ENCODE measurements around the gene GRIN2A.

Gene GRIN2A

DNA sequence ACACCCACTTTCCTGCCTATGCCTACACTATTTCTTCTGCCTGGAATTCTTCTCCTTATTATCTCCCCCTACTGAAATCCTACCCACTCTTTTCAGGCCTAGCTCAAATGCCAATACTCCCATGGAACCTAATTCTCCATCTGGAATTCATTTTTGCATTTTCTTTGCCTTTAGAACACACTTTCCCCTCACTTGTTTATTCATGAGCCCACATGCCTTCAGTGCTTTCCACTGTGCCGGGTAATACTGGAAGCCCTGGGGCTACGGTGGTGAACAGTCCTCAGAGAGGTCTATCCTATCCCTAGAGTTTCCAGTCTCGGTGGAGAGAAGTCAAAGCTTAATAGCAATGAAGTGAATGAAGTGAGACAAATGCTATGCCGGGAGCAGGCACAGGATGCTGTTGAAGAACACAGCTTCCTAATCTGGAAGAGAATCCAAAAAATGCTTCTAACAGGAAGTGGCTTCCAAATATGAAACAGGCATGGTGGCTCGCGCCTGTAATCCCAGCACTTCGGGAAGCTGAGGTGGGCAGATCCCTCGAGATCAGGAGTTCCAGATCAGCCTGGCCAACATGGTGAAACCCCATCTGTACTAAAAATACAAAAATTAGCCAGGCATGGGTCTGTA, 322.4 kb downstream of the GRIN2A start:
- TF ChIP-seq POLR2A (IDR thresholded peaks at IDR 0.05; ENCODE audit: low read depth, low read length), result no peak
- TF ChIP-seq TAF1 (IDR thresholded peaks at IDR 0.05; ENCODE audit: borderline replicate concordance, low read depth, low read length), result no peak
- no peak for TF ChIP-seq POLR2AphosphoS5 (IDR thresholded peaks at IDR 0.05; ENCODE audit: low read depth, low read length)
- DNase-seq (ENCODE audit: insufficient read length), result no peak
- FAIRE-seq, result no peak

DNA sequence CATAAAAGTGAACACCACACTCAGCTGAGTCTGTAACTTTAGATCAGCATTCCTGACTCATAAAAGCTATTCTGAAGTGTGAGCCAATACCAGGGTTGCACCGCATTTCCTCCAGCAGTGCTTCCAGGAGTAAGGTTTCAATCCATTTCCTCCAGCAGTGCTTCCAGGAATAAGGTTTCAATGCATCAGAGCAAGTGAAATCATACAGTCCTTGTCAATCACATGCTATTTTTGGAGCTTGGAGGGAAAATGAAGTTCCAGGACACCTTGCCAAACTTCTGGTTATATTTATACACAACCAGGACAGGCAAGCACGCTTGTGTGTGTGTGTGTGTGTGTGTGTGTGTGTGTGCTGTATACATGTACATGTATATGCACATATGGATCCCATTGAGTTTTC, 327.6 kb downstream of the GRIN2A start:
- no peak for TF ChIP-seq POLR2AphosphoS5 (IDR thresholded peaks at IDR 0.05; ENCODE audit: low read depth, low read length)
- no peak for TF ChIP-seq POLR2A (IDR thresholded peaks at IDR 0.05; ENCODE audit: low read depth, low read length)
- no peak for TF ChIP-seq TAF1 (IDR thresholded peaks at IDR 0.05; ENCODE audit: borderline replicate concordance, low read depth, low read length)
- FAIRE-seq (no peak), DNase-seq (ENCODE audit: insufficient read length) (no peak)

DNA sequence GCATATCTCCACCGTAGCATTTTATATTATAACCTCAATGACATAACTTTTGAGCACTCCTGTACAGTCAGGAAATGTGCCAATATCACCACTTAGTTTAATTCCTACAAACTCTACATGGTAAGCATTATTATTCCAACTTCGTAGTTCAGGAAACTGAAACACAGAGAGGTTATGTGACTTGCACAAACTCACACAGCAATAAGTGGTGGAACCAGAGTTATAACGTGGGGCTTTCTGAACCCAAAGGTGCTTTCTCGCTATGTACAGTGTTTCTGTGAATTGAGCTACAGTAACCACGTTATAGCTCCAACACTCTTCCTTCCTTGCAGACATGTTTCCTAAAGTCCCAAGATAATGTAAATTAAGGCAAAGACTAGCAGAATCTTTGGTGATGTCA, 330.2 kb downstream of the GRIN2A start:
- DNase-seq (ENCODE audit: insufficient read length), result no peak
- TF ChIP-seq TAF1 (IDR thresholded peaks at IDR 0.05; ENCODE audit: borderline replicate concordance, low read depth, low read length) (no peak), POLR2AphosphoS5 (IDR thresholded peaks at IDR 0.05; ENCODE audit: low read depth, low read length) (no peak), POLR2A (IDR thresholded peaks at IDR 0.05; ENCODE audit: low read depth, low read length) (no peak)
- FAIRE-seq, result no peak

DNA sequence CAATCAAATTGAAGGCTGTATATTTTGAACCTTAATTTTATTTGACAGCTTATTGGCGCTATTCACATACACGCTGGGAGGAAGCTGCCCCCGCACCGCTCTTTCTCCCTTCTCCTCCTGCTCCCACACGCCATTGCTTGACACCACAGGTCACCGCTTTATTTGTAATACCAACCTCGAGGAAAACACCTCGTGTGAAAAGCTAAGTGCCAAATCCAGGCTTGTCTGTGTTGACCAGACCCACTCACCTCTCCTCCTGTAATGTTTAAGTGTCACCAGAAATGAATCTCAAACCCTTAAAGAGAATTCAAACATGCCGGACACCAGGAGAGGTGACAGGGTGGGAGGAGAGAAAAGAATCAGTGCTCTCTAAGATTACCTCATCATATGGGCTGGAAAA, 331.4 kb downstream of the GRIN2A start:
- FAIRE-seq, result no peak
- TF ChIP-seq POLR2A (IDR thresholded peaks at IDR 0.05; ENCODE audit: low read depth, low read length) (no peak), TAF1 (IDR thresholded peaks at IDR 0.05; ENCODE audit: borderline replicate concordance, low read depth, low read length) (no peak), POLR2AphosphoS5 (IDR thresholded peaks at IDR 0.05; ENCODE audit: low read depth, low read length) (no peak)

DNA sequence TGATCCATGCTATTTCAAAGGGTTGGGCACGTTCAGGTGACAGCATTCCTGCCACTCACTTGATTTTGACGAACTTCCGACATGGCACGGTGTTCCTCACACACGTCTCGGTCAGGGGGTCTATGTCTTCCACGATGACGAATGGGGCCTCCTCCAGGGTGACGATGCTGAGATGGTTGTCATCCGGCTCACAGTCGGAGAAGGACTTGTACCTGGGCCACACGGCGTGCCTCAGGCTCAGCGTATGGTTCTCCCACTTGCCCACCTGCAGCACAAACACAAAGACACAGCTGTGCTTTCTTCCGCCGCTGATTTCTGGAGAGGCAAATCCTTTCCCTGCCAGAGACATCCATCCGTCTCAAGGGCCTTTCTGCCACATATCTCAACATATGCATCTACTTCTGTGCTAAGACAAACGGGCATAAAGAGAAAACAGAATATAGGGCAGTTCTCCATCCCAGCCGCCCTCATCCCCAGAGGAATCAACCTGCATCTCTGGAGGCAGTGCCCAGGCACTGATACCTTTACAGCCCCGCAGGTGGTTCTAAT, 332.5 kb downstream of the GRIN2A start:
- DNase-seq (ENCODE audit: insufficient read length) (no peak), FAIRE-seq (no peak)
- TF ChIP-seq POLR2AphosphoS5 (IDR thresholded peaks at IDR 0.05; ENCODE audit: low read depth, low read length), result no peak
- no peak for TF ChIP-seq POLR2A (IDR thresholded peaks at IDR 0.05; ENCODE audit: low read depth, low read length)
- no peak for TF ChIP-seq TAF1 (IDR thresholded peaks at IDR 0.05; ENCODE audit: borderline replicate concordance, low read depth, low read length)

More for the DNA sequence above, 331.4 kb downstream of the GRIN2A start:
- no peak for DNase-seq (ENCODE audit: insufficient read length)

DNA sequence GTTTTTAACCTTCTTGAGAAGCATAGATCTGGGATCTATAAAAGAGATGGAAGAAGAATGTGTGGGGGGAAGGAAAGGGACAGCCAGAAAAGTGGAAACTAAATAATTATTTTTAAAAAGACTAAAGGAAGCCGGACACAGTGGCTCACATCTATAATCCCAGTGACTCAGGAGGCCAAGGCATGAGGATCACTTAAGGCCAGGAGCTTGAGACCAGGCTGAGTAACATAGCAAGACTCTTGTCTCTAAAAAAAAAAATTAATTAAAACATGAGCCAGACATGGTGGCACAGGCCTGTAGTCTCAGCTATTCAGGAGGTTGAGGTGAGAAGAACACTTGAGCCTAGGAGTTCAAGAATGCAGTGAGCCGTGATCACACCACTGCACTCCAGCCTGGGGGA, 335.1 kb downstream of the GRIN2A start:
- TF ChIP-seq POLR2A (IDR thresholded peaks at IDR 0.05; ENCODE audit: low read depth, low read length), result no peak
- TF ChIP-seq TAF1 (IDR thresholded peaks at IDR 0.05; ENCODE audit: borderline replicate concordance, low read depth, low read length), result no peak
- TF ChIP-seq POLR2AphosphoS5 (IDR thresholded peaks at IDR 0.05; ENCODE audit: low read depth, low read length), result no peak
- DNase-seq (ENCODE audit: insufficient read length) (no peak), FAIRE-seq (no peak)

DNA sequence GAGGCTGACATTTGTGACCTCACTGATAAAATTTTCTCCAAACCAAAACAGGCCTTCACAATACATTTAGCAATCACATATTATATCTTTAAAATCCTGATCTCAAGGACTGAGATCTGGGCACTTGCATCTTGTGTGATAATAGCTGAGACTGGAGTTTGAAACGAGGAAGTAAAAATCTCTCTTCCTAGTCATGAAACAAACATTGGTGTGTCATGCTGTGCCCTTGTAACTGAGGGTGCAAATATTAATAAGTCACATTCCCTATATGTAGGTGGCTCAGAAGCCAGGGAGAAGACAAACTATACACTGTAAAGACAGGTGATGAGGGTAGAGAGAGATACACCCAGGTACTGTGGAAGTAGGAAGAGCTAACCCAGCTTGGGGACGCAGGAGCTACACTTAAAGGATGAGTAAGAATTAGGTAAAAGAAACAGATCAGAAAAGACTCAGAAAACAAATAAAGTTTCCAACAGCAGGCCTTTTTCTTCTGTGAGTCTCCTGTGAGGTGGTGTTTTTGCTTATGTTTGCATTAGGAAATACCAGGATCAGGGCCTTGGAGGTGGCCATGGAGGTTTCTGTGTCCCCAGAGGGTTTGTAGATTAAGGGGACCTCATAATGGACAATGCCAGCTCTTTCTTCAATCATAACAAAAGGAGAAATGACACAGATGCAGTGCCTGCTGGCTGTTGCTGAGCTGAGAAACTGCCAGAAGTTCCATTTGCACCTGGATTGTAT, 335.7 kb downstream of the GRIN2A start:
- TF ChIP-seq POLR2A (IDR thresholded peaks at IDR 0.05; ENCODE audit: low read depth, low read length) (no peak), TAF1 (IDR thresholded peaks at IDR 0.05; ENCODE audit: borderline replicate concordance, low read depth, low read length) (no peak), POLR2AphosphoS5 (IDR thresholded peaks at IDR 0.05; ENCODE audit: low read depth, low read length) (no peak)
- FAIRE-seq (no peak), DNase-seq (ENCODE audit: insufficient read length) (no peak)

DNA sequence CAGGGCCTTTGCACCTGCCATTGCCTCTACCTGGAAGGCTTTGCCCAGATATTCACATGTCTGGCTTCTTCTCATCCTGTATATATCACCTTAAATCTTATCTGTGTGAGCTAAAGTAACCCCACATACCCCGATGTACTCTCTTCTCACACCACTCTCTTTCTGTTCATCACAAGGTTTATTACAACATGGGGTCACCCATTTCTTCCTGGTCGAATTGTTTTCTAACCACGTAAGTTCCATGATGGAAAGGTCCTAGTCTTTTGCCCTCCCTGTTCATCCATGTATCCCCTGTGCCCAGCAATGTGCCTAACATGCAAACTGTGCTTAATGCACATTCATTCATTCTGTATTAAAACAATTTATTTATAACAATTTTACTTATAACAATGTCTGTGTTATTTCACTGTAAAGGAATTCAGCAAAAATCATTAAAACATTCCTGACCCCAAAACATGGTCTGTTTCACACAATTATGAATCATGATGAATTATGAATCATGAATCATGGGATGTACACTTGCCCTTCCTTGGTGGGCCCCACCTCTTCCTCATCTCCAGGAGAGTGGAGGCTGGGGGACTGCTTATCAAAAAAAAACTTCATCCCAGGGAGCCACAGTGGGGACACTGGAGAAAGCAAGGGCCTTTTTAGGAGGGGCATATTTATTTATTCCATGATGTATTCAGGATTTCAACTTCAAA, 336.4 kb downstream of the GRIN2A start:
- TF ChIP-seq POLR2AphosphoS5 (IDR thresholded peaks at IDR 0.05; ENCODE audit: low read depth, low read length) (no peak), TAF1 (IDR thresholded peaks at IDR 0.05; ENCODE audit: borderline replicate concordance, low read depth, low read length) (no peak), POLR2A (IDR thresholded peaks at IDR 0.05; ENCODE audit: low read depth, low read length) (no peak)
- DNase-seq (ENCODE audit: insufficient read length), result no peak
- no peak for FAIRE-seq

DNA sequence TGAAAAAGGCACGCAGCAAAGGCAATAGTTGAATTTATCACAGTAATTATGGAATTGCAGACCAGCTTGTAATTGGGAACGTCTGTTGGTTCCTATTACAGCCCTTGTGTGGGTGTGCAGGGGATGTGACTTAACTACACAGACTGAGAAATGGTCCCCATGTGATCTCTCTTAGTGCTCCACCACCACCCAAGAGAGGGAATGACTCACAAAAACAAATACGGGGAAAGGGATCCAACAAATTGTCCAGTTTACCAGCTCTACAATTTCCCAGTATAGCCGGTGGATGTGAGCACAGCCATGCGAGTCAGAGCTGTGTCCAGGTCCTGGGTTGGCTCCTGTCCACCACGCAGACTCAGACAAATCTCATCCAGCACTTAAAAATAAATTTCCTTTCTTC, 337.9 kb downstream of the GRIN2A start:
- no peak for FAIRE-seq
- DNase-seq (ENCODE audit: insufficient read length), result no peak
- TF ChIP-seq POLR2A (IDR thresholded peaks at IDR 0.05; ENCODE audit: low read depth, low read length) (no peak), TAF1 (IDR thresholded peaks at IDR 0.05; ENCODE audit: borderline replicate concordance, low read depth, low read length) (no peak), POLR2AphosphoS5 (IDR thresholded peaks at IDR 0.05; ENCODE audit: low read depth, low read length) (no peak)

DNA sequence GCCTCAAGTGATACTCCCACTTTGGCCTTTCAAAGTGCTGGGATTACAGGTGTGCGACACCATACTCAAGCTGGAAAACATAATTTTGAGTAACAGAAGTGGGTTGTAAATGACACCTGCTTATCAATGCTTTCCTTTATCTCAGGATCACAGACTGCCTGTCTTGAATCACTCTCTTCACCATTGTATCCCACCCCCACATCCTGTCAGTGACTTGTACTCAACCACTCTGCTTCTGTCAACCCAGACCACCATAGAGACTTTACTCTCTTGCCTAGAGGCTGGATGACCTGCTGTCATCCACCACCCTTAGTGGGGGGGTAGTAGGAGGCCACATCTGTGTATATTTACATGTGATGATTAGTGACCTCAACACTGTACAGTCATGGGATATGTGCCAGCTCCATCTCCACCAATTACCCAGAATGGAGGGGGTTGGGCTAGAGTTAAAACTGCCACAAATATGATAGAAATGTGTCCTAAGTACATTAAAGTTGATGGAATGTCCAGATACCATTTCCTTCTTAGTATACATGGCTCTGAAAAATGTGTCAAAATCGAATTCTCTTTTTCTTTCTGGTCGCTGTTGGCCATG, 338.7 kb downstream of the GRIN2A start:
- FAIRE-seq (no peak), DNase-seq (ENCODE audit: insufficient read length) (no peak)
- TF ChIP-seq POLR2AphosphoS5 (IDR thresholded peaks at IDR 0.05; ENCODE audit: low read depth, low read length), result no peak
- no peak for TF ChIP-seq POLR2A (IDR thresholded peaks at IDR 0.05; ENCODE audit: low read depth, low read length)
- TF ChIP-seq TAF1 (IDR thresholded peaks at IDR 0.05; ENCODE audit: borderline replicate concordance, low read depth, low read length), result no peak
